H9 (cell line): ENCODE results near the gene PGM2L1. TPM values are rescaled to one million over a fixed set of nuclear protein-coding genes. Genes with fewer than 3 reads are reported as not detected.

Source experiments
- DNase-seq: peaks from one replicate; pipeline ENCODE4 v3.0.0-alpha.2; 2017
- H2AFZ ChIP-seq: one replicate; pipeline ENCODE4 v1.6.1; 2013; ENCODE audit warnings: mild to moderate bottlenecking, low read length, control low read depth, moderate library complexity
- H2AK5ac ChIP-seq: 2 replicates; pipeline ENCODE4 v1.6.1; 2013; ENCODE audit warnings: low read length, control low read depth, mixed read lengths; ENCODE audit not compliant: insufficient read length
- H2BK120ac ChIP-seq: one replicate; pipeline ENCODE4 v1.6.1; 2013; ENCODE audit warnings: low read depth, mild to moderate bottlenecking, low read length, control low read depth, inconsistent platforms; ENCODE audit not compliant: poor library complexity, severe bottlenecking
- H2BK12ac ChIP-seq: 2 replicates; pipeline ENCODE4 v1.6.1; 2013; ENCODE audit warnings: low read length, control low read depth, mixed read lengths, low read depth; ENCODE audit not compliant: insufficient read length
- H2BK15ac ChIP-seq: 2 replicates; pipeline ENCODE4 v1.6.1; 2013; ENCODE audit warnings: low read depth, low read length, control low read depth
- H2BK20ac ChIP-seq: one replicate; pipeline ENCODE4 v1.6.1; 2013; ENCODE audit warnings: low read depth, mild to moderate bottlenecking, low read length, control low read depth, inconsistent platforms; ENCODE audit not compliant: poor library complexity, severe bottlenecking
- H2BK5ac ChIP-seq: 2 replicates; pipeline ENCODE4 v1.6.1; 2013; ENCODE audit warnings: low read length, control low read depth, mixed read lengths; ENCODE audit not compliant: insufficient read length
- H3K14ac ChIP-seq: 2 replicates; pipeline ENCODE4 v1.6.1; 2013; ENCODE audit warnings: low read length, control low read depth; ENCODE audit not compliant: insufficient read depth
- H3K18ac ChIP-seq: 2 replicates; pipeline ENCODE4 v1.6.1; 2013; ENCODE audit warnings: low read depth, mild to moderate bottlenecking, mixed read lengths, low read length, control low read depth; ENCODE audit not compliant: insufficient read length
- H3K23ac ChIP-seq: 2 replicates; pipeline ENCODE4 v1.6.1; 2013; ENCODE audit warnings: low read length, control low read depth, mixed read lengths, low read depth; ENCODE audit not compliant: insufficient read length
- H3K23me2 ChIP-seq: 2 replicates; pipeline ENCODE4 v1.6.1; 2013; ENCODE audit warnings: low read depth, mild to moderate bottlenecking, mixed read lengths, low read length, control low read depth; ENCODE audit not compliant: insufficient read length, poor library complexity, severe bottlenecking
- H3K27ac ChIP-seq: 2 replicates; pipeline ENCODE4 v1.5.1; 2013; ENCODE audit warnings: low read length, control low read depth, mixed read lengths, low read depth; ENCODE audit not compliant: insufficient read length
- H3K27me3 ChIP-seq: 2 replicates; pipeline ENCODE4 v1.6.1; 2013; ENCODE audit warnings: low read length, control low read depth, inconsistent platforms; ENCODE audit not compliant: insufficient read depth
- H3K4ac ChIP-seq: 2 replicates; pipeline ENCODE4 v1.6.1; 2013; ENCODE audit warnings: low read depth, mild to moderate bottlenecking, control low read depth, inconsistent platforms, low read length, moderate library complexity
- H3K4me1 ChIP-seq: 2 replicates; pipeline ENCODE4 v1.6.1; 2013; ENCODE audit warnings: low read length, control low read depth, inconsistent platforms; ENCODE audit not compliant: insufficient read depth
- H3K4me2 ChIP-seq: 2 replicates; pipeline ENCODE4 v1.6.1; 2013; ENCODE audit warnings: low read length, control low read depth, mixed read lengths; ENCODE audit not compliant: insufficient read length, insufficient read depth
- H3K56ac ChIP-seq: 2 replicates; pipeline ENCODE4 v1.6.1; 2013; ENCODE audit warnings: low read depth, mild to moderate bottlenecking, mixed read lengths, low read length, control low read depth; ENCODE audit not compliant: insufficient read length
- H3K79me1 ChIP-seq: 2 replicates; pipeline ENCODE4 v1.6.1; 2013; ENCODE audit warnings: low read depth, mild to moderate bottlenecking, moderate library complexity, low read length, control low read depth, inconsistent platforms; ENCODE audit not compliant: insufficient read depth, poor library complexity, severe bottlenecking
- H3K79me2 ChIP-seq: 2 replicates; pipeline ENCODE4 v1.6.1; 2013; ENCODE audit warnings: low read length, control low read depth, inconsistent platforms; ENCODE audit not compliant: insufficient read depth
- H3K9ac ChIP-seq: 2 replicates; pipeline ENCODE4 v1.6.1; 2013; ENCODE audit warnings: low read length, control low read depth, mixed read lengths; ENCODE audit not compliant: insufficient read length; ENCODE audit errors: extremely low read depth
- H3K9me3 ChIP-seq: one replicate; pipeline ENCODE4 v1.6.1; 2013; ENCODE audit warnings: low read depth, low read length, inconsistent platforms; ENCODE audit not compliant: control insufficient read depth
- H3T11ph ChIP-seq: one replicate; pipeline ENCODE4 v1.6.1; 2013; ENCODE audit warnings: mild to moderate bottlenecking, low read length, control low read depth, inconsistent platforms
- H4K20me1 ChIP-seq: one replicate; pipeline ENCODE4 v1.6.1; 2013; ENCODE audit not compliant: control insufficient read depth, insufficient read length, insufficient read depth
- H4K5ac ChIP-seq: 2 replicates; pipeline ENCODE4 v1.6.1; 2013; ENCODE audit warnings: low read depth, mild to moderate bottlenecking, mixed read lengths, low read length, control low read depth; ENCODE audit not compliant: insufficient read length
- H4K8ac ChIP-seq: replicated peaks from 2 replicates; pipeline ENCODE4 v1.6.1; 2013; ENCODE audit warnings: low read length, control low read depth, mixed read lengths, low read depth; ENCODE audit not compliant: insufficient read length
- H4K91ac ChIP-seq: 2 replicates; pipeline ENCODE4 v1.6.1; 2013; ENCODE audit warnings: low read depth, mild to moderate bottlenecking, moderate library complexity, mixed read lengths, low read length, control low read depth; ENCODE audit not compliant: insufficient read length
- H3K27ac Mint-ChIP-seq, 3 experiments: 2 replicates in 2 of 3; 3 replicates in 1 of 3; pipeline ENCODE4 v1.8.0; 2020 to 2021; ENCODE audit warnings: mixed read lengths in 3 of 3, mild to moderate bottlenecking in 1 of 3, moderate library complexity in 1 of 3
- H3K27me3 Mint-ChIP-seq: 2 replicates; pipeline ENCODE4 v1.8.0; 2021; ENCODE audit warnings: low read depth, mild to moderate bottlenecking, moderate library complexity, mixed read lengths
- H3K36me3 Mint-ChIP-seq, 3 experiments: 2 replicates in 2 of 3; 3 replicates in 1 of 3; pipeline ENCODE4 v1.8.0; 2020 to 2021; ENCODE audit warnings: low read depth in 3 of 3, mixed read lengths in 3 of 3; ENCODE audit not compliant: insufficient read depth in 1 of 3
- H3K4me1 Mint-ChIP-seq, 2 experiments: 2 replicates each; pipeline ENCODE4 v1.8.0; 2020; ENCODE audit warnings: mixed read lengths in 2 of 2
- H3K4me3 Mint-ChIP-seq, 2 experiments: 2 replicates in 1 of 2; 3 replicates in 1 of 2; pipeline ENCODE4 v1.8.0; 2020 to 2021; ENCODE audit warnings: mild to moderate bottlenecking in 2 of 2, mixed read lengths in 2 of 2, moderate library complexity in 1 of 2
- H3K9me3 Mint-ChIP-seq, 2 experiments: 2 replicates in 1 of 2; 3 replicates in 1 of 2; pipeline ENCODE4 v1.8.0; 2020; ENCODE audit warnings: mild to moderate bottlenecking in 2 of 2, mixed read lengths in 2 of 2, moderate library complexity in 1 of 2
- WGBS: extraction: QIAGEN DNeasy Blood & Tissue Kit; methylation state at CpG from one replicate; pipeline ENCODE4 v1.1.7; 2013; ENCODE audit warnings: missing lambda C conversion rate, low lambda C conversion rate, mixed read lengths; ENCODE audit not compliant: insufficient read length; ENCODE audit errors: extremely low coverage; 5-methylcytosine and 5-hydroxymethylcytosine counted together
- total RNA-seq: library from RNA; stranded (reverse); gene quantifications from 2 replicates; pipeline ENCODE4 v1.2.1, GENCODE V29; 2021
- TF ChIP-seq, protein P1 (sequence below): fragments of 200-600 bp; sonication (generic); conservative IDR thresholded peaks from 3 replicates; pipeline ENCODE4 v1.8.0; 2021; ENCODE audit warnings: antibody characterized with exemption, mild to moderate bottlenecking

Gene PGM2L1
- total RNA-seq, 1 experiment from 2014 or later: 16.9 TPM

DNA sequence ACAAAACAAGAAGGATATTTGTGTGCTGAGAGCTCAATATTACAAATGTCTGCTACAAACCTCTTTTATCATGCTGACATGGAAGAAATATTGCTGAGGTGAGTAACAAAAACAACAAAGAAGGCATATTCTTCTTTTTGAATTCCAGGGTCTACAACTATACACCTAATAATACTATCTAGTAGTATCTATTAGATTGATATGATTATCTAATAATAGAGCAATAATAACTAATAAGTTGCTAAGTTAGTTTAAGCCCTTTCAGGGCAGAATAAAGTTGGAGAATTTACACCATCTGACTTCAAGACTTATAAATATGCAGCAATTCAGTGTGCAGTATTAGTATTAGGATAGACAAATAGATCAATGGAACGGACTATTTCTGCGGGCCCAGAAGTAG lies 11.4 kb upstream of the PGM2L1 start:
- WGBS: no CpG with 5 or more reads among the region's 2 CpGs

More for the DNA sequence above, 11.4 kb upstream of the PGM2L1 start:
- no peak overlapping the region for H3K14ac ChIP-seq
- no peaks in the 10 kb centered on the region for H3K79me2 ChIP-seq
- no peak overlapping the region for H3K4me2 ChIP-seq
- no peak overlapping the region for H4K8ac ChIP-seq
- H2BK20ac ChIP-seq: no peak overlapping the region
- no peak overlapping the region for H4K91ac ChIP-seq
- TF ChIP-seq, protein P1, sequence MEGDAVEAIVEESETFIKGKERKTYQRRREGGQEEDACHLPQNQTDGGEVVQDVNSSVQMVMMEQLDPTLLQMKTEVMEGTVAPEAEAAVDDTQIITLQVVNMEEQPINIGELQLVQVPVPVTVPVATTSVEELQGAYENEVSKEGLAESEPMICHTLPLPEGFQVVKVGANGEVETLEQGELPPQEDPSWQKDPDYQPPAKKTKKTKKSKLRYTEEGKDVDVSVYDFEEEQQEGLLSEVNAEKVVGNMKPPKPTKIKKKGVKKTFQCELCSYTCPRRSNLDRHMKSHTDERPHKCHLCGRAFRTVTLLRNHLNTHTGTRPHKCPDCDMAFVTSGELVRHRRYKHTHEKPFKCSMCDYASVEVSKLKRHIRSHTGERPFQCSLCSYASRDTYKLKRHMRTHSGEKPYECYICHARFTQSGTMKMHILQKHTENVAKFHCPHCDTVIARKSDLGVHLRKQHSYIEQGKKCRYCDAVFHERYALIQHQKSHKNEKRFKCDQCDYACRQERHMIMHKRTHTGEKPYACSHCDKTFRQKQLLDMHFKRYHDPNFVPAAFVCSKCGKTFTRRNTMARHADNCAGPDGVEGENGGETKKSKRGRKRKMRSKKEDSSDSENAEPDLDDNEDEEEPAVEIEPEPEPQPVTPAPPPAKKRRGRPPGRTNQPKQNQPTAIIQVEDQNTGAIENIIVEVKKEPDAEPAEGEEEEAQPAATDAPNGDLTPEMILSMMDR: no peak
- no peak overlapping the region for H2BK12ac ChIP-seq
- H2AK5ac ChIP-seq: no peak overlapping the region
- no peak overlapping the region for H3K18ac ChIP-seq
- no peak overlapping the region for H3K27ac ChIP-seq
- no peak for DNase-seq
- Mint-ChIP-seq H3K27me3 (peaks cover 2% of the 10 kb centered on the region; the same call in 1 of the 2 replicates), H3K36me3 (no peaks in the 10 kb centered on the region), H3K4me3 (no peak overlapping the region), H3K9me3 (no peaks in the 10 kb centered on the region), H3K27ac (no peak overlapping the region), H3K4me1 (peaks cover 4 to 6% of the 10 kb centered on the region in 2 experiments; a peak in 2 of 4 replicates)
- H3T11ph ChIP-seq: no peak overlapping the region
- H3K9ac ChIP-seq: no peak overlapping the region
- H3K9me3 ChIP-seq: no peaks in the 10 kb centered on the region
- no peaks in the 10 kb centered on the region for H3K4me1 ChIP-seq
- H2BK120ac ChIP-seq: no peak overlapping the region
- no peak overlapping the region for H3K56ac ChIP-seq
- H3K4ac ChIP-seq: no peak overlapping the region
- no peak overlapping the region for H2AFZ ChIP-seq
- H2BK15ac ChIP-seq: no peak overlapping the region
- H2BK5ac ChIP-seq: no peak overlapping the region
- H4K5ac ChIP-seq: no peak overlapping the region
- no peaks in the 10 kb centered on the region for H3K27me3 ChIP-seq
- H3K23me2 ChIP-seq: no peaks in the 10 kb centered on the region
- H4K20me1 ChIP-seq: no peaks in the 10 kb centered on the region
- no peaks in the 10 kb centered on the region for H3K79me1 ChIP-seq
- no peak overlapping the region for H3K23ac ChIP-seq
